C1 segment of cervical spinal cord (tissue), 14 donors: Measurements from ENCODE around the gene EIF4H.
A peak's percentile ranks its signal among the peaks of the same experiment; 100 is the strongest.
"Not testable (repeated sequence)": the region's sequence is repeated elsewhere in the genome, so short reads cannot be mapped to it uniquely, and the experiment has no call there.

Experiments
- DNase-seq, 14 donors: peaks; one replicate each; lab custom pipeline; 2025; lab: John Stamatoyannopoulos, UW

Gene EIF4H

GRCh38 chr7:74224907-74225306, 50.8 kb downstream of the EIF4H start:
- not testable (repeated sequence) for DNase-seq

GRCh38 chr7:74225400-74225799, 51.2 kb downstream of the EIF4H start:
- DNase-seq, result no peak

- DNase-seq, result peak in 6 of 14 donors; percentile 16 to 43 (median 26)
Observed at GRCh38 chr7:74226633-74227032, 52.5 kb downstream of the EIF4H start.

GRCh38 chr7:74228951-74229900, 55.1 kb downstream of the EIF4H start:
- no peak for DNase-seq

- no peak for DNase-seq
Observed at GRCh38 chr7:74230446-74231231, 56.5 kb downstream of the EIF4H start.

GRCh38 chr7:74231232-74231590, 57.1 kb downstream of the EIF4H start:
- no peak for DNase-seq

GRCh38 chr7:74233655-74234285, 59.6 kb downstream of the EIF4H start:
- DNase-seq, result no peak

GRCh38 chr7:74235518-74236268, 61.5 kb downstream of the EIF4H start:
- no peak for DNase-seq

GRCh38 chr7:74236284-74236683, 62.1 kb downstream of the EIF4H start:
- DNase-seq, result no peak

GRCh38 chr7:74240482-74240881, 66.3 kb downstream of the EIF4H start:
- DNase-seq, result no peak

GRCh38 chr7:74242122-74242443, 67.9 kb downstream of the EIF4H start:
- no peak for DNase-seq

- DNase-seq, result no peak
Observed at GRCh38 chr7:74246497-74246896, 72.3 kb downstream of the EIF4H start.
